Activated CD4-positive, CD25-positive, alpha-beta regulatory T cell treated with anti-CD3 and anti-CD28 coated beads, Interleukin-2, amount 50 U/mL, for 24 hours (primary cell): ENCODE data around the gene MAPK14.
"Not testable (repeated sequence)": the region's sequence is repeated elsewhere in the genome, so short reads cannot be mapped to it uniquely, and the experiment has no call there.

ENCODE experiments used
- ATAC-seq, 2 donors: fragments of 150-1000 bp; cut with Tn5 transposase; one replicate each; pipeline ENCODE4 v1.10.0; 2021; ENCODE audit warnings: mild to moderate bottlenecking in 1 of 2, moderate library complexity in 1 of 2

Gene MAPK14

DNA sequence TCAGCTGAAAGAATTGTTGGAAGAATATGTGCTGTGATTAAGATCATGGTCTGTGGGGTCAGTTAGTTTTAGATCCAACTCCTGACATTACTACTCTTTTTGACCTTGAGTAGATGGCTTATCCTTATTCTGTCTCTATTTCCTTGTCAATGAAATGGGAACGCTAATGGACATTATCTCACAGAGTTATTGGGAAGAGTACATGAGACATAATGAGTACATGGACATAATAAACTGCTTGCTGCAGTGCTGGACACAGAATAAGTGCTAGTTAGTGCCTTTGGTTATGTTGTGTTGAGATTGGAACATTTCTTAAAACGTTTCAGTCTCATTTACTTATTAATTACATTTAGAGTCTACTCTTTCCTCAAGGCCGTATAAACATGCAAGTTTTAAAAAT is 42.6 kb downstream of the MAPK14 start:
- ATAC-seq: no peak

GRCh38 chr6:36071281-36071680 is 43.7 kb downstream of the MAPK14 start:
- no peak for ATAC-seq

DNA sequence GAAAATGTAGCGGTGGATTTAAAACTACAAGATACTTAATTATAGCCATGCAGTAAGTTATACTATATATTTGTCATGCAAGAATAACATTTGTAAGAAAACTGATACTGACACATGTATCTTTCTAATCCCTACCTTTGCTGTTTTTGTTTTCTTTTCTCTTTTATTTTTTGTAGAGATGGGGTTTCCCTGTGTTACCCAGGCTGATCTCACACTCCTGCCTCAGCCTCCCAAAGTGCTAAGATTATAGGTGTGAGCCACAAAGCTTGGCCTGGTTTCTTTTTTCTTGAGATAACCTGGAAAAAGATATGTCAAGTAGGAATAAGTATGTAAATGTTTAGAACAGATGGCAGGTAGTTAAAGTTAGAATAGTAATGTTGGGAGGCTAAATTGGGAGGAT is 44.1 kb downstream of the MAPK14 start:
- ATAC-seq: no peak

GRCh38 chr6:36072681-36073080 is 45.1 kb downstream of the MAPK14 start:
- no peak for ATAC-seq

DNA sequence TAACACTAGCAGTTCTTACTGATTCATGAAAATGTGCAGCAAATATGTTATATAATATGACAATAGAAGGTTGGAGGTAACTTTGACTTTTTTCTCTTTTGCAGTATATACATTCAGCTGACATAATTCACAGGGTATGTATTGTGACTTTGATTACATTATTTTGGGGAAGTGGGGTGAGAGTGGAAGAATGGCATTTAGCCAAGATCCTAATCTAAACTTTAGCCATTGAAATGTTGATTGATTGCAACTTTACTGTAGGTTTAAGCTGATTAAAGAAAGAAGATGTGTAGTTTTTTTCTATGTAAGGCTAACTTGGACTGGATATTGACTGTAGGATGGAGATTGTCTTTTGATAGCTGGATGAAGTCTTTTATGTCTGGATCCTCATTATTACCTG is 46.0 kb downstream of the MAPK14 start:
- ATAC-seq: no peak

DNA sequence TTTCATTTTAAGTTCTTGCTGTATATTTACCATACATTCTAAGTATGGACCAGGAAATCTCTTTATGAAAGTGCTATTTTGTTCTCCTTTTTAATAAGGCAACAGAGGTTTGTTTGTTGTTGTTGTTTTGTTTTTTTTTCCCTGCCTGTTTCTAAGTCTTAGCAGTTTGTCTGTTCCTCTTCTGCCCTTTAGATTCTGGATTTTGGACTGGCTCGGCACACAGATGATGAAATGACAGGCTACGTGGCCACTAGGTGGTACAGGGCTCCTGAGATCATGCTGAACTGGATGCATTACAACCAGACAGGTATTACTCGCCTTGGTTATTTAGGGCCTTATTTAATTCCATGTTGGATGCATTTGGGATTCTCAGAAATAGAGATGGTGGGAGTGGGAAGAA is 48.0 kb downstream of the MAPK14 start:
- no peak for ATAC-seq

DNA sequence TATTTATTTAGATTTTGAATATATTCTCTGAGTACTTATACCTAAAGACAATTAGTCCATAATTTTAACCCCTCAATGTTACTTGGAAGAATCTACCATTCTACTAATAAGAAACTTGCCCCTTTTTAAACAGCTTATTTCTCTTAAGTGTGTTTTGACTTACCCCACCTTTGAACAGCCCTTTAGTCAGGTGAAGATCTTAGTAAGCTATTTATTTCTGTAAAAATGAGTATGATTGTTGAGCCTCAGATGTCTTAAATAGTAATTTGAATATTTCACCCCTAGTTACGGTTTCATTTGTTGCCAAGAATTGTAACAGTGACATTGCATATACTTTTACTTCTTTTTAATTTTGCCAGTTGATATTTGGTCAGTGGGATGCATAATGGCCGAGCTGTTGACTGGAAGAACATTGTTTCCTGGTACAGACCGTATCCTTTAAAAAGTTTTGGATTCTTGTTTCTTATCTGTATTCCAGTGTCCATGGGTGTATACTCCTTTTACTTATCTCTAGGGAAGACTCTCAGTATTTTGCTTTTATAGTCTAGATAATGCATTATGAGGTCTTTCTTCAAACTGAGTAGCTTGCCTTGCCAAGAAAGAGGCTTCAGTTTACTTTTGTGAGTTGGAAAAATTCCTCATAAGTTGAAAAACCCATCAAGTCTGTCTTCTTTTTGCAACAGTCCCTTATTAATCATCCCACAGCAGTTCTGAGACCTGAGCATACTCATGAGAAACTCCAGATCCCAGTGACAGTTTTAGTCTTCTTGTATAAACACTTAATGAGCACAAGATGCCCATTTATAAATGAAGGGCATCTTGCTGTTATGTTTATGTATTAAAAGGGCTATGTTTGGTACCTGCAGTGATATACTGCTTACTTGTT is 48.8 kb downstream of the MAPK14 start:
- peak in 1 of 2 donors; percentile 32 for ATAC-seq

- no peak for ATAC-seq
Observed at GRCh38 chr6:36078159-36078558, 50.6 kb downstream of the MAPK14 start.

- no peak for ATAC-seq
Observed at GRCh38 chr6:36079601-36080000, 52.0 kb downstream of the MAPK14 start.

DNA sequence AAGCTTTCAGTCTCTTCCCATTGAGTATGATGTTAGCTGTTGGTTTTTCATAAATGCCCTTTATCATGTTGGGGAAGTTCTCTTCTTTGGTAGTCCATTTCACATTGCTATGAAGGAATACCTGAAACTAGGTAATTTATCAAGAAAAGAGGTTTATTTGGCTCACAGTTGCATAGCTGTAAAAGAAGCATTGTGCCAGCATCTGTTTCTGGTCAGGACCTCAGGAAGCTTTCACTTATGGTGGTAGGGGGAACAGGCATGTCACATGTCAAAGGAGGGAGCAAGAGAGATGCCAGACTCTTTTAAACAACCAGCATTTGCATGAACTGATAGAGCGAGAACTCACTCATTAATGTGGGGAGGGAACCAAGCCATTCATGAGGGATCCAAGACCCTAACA is 54.7 kb downstream of the MAPK14 start:
- no peak for ATAC-seq

GRCh38 chr6:36083446-36083845 is 55.8 kb downstream of the MAPK14 start:
- ATAC-seq: no peak

DNA sequence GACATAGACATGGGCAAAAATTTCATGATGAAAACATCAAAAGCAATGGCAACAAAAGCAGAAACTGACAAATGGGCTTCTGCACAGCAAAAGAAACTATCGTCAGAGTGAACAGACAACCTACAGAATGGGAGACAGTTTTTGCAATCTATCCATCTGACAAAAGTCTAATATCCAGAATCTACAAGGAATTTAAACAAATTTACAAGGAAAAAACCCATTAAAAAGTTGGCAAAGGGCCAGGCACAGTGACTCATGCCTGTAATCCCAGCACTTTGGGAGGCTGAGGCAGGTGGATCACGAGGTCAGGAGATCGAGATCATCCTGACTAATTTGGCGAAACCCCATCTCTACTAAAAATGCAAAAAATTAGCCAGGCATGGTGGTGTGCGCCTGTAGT is 60.6 kb downstream of the MAPK14 start:
- ATAC-seq: not testable (repeated sequence)

DNA sequence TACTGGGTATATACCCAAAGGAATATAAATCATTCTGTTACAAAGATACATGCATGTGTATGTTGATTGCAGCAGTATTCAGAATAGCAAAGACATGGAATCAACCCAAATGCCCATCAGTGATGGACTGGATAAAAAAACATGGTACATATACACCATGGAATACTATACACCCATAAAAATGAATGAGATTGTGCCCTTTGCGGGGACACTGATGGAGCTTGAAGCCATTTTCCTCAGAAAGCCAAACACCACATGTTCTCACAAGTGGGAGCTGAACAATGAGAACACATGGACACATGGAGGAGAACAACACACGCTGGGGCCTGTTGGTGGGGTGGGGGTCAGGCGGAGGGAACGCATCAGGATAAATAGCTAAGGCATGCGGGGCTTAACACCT is 61.4 kb downstream of the MAPK14 start:
- no peak for ATAC-seq

DNA sequence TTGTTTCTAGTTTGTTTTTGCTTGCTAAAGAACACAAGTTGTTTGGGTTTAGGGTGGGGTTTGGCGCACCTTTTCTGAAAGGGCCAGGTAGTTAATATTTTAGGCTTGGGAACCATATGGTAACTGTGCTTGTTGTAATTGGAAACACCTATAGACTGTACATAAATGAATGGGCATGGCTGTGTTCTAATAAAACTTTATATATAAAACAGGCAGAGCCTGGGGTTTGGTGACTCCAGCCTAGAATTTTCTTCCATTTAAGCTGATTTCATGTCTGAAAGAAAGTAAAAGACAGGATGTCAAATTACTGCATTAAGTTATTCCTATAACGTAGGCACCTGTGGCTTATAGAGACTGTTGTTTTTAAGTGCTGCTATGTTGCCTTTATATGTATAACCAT is 66.6 kb downstream of the MAPK14 start:
- no peak for ATAC-seq

GRCh38 chr6:36094753-36095496 is 67.3 kb downstream of the MAPK14 start:
- ATAC-seq: peak; percentile 90

- peak in 1 of 2 donors; percentile 10 for ATAC-seq
Observed at GRCh38 chr6:36095497-36096391, 68.1 kb downstream of the MAPK14 start.

- no peak for ATAC-seq
Observed at GRCh38 chr6:36098253-36098919, 70.8 kb downstream of the MAPK14 start.

GRCh38 chr6:36098920-36099647 is 71.5 kb downstream of the MAPK14 start:
- ATAC-seq: no peak

DNA sequence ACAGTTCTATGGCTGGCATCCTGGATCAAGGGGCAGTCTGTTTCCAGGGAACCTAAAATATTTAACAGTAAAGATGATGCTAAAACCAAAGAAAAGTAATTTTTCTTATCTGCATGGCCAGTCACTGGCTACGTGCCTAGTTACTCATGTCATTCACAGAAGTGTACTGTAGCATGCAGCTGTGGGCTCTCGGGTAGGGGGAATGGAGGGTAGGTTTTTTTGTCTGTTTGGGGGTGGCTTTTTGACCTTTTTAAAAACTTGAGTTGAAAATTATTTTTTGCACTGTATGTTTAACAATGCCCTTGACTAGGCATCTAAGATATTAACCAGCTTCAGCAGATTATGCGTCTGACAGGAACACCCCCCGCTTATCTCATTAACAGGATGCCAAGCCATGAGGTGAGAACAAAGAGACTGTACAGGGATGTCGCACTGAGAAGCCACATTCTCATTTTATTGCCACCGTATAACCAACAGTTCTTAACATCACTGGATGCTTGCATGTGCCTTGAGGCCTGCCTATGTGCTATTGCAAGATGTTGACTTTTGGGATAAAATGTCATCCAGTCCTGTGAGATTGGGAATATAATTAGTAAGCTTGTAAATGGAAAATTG is 72.4 kb downstream of the MAPK14 start:
- ATAC-seq: peak; percentile 52 to 64

GRCh38 chr6:36101691-36102090 is 74.1 kb downstream of the MAPK14 start:
- no peak for ATAC-seq

- no peak for ATAC-seq
Observed at GRCh38 chr6:36102853-36103252, 75.2 kb downstream of the MAPK14 start.
